Progenitor cell of endocrine pancreas (in vitro differentiated cells): ENCODE data around the gene HMGCLL1. TPM values are rescaled to one million over a fixed set of nuclear protein-coding genes. Genes with fewer than 3 reads are reported as not detected.

Experiments used
- DNase-seq: peaks from one replicate; pipeline ENCODE4 v3.0.0; 2021; ENCODE audit warnings: low spot score; ENCODE audit not compliant: unreplicated experiment
- H3K27ac Mint-ChIP-seq: 2 replicates; pipeline ENCODE4 v1.8.0; 2021; ENCODE audit warnings: mild to moderate bottlenecking, moderate library complexity, mixed read lengths
- H3K27me3 Mint-ChIP-seq: 2 replicates; pipeline ENCODE4 v1.8.0; 2021; ENCODE audit warnings: mixed read lengths
- H3K36me3 Mint-ChIP-seq: 2 replicates; pipeline ENCODE4 v1.8.0; 2022; ENCODE audit warnings: mixed read lengths; ENCODE audit not compliant: insufficient read depth
- H3K4me1 Mint-ChIP-seq: 2 replicates; pipeline ENCODE4 v1.8.0; 2021; ENCODE audit warnings: low read depth, mixed read lengths
- H3K4me3 Mint-ChIP-seq: 2 replicates; pipeline ENCODE4 v1.8.0; 2021; ENCODE audit warnings: low read depth, mild to moderate bottlenecking, moderate library complexity, mixed read lengths
- H3K9me3 Mint-ChIP-seq: 2 replicates; pipeline ENCODE4 v1.8.0; 2021; ENCODE audit warnings: low read depth, mixed read lengths
- total RNA-seq: library from RNA; stranded (reverse); gene quantifications from 2 replicates; pipeline ENCODE4 v1.2.1, GENCODE V29; 2021
- TF ChIP-seq, protein P1 (sequence below): fragments of 200-600 bp; sonication (generic); IDR thresholded peaks from one replicate; pipeline ENCODE4 v1.5.0; 2021; ENCODE audit warnings: antibody characterized with exemption, mild to moderate bottlenecking; ENCODE audit not compliant: unreplicated experiment

The HMGCLL1 gene
- total RNA-seq, 1 donor from 2014 or later: 0.96 TPM

DNA sequence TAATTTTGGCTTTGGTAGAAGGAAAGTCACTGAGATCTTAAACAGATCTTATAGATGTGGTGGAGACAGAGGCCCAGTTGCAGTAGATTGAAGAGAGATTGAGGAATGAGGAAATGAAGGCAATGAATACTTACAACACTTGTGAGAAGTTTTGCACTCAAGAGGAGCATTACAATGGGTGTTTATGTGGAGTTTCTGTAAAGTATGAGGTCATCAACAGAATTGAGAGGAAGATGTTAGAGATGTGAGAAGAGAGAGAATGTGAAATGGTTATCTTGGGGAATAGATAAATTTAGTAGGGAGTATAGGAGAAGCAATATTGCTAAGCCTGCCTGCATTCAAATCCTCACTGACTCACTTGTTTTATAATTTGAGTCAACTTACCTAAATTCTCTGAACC lies 168.3 kb downstream of the HMGCLL1 start:
- TF ChIP-seq, protein P1, sequence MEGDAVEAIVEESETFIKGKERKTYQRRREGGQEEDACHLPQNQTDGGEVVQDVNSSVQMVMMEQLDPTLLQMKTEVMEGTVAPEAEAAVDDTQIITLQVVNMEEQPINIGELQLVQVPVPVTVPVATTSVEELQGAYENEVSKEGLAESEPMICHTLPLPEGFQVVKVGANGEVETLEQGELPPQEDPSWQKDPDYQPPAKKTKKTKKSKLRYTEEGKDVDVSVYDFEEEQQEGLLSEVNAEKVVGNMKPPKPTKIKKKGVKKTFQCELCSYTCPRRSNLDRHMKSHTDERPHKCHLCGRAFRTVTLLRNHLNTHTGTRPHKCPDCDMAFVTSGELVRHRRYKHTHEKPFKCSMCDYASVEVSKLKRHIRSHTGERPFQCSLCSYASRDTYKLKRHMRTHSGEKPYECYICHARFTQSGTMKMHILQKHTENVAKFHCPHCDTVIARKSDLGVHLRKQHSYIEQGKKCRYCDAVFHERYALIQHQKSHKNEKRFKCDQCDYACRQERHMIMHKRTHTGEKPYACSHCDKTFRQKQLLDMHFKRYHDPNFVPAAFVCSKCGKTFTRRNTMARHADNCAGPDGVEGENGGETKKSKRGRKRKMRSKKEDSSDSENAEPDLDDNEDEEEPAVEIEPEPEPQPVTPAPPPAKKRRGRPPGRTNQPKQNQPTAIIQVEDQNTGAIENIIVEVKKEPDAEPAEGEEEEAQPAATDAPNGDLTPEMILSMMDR: no peak
- Mint-ChIP-seq H3K9me3 (no peaks in the 10 kb centered on the region), H3K4me1 (no peaks in the 10 kb centered on the region), H3K27ac (no peak overlapping the region), H3K36me3 (no peaks in the 10 kb centered on the region), H3K27me3 (no peaks in the 10 kb centered on the region), H3K4me3 (no peak overlapping the region)
- DNase-seq: no peak

DNA sequence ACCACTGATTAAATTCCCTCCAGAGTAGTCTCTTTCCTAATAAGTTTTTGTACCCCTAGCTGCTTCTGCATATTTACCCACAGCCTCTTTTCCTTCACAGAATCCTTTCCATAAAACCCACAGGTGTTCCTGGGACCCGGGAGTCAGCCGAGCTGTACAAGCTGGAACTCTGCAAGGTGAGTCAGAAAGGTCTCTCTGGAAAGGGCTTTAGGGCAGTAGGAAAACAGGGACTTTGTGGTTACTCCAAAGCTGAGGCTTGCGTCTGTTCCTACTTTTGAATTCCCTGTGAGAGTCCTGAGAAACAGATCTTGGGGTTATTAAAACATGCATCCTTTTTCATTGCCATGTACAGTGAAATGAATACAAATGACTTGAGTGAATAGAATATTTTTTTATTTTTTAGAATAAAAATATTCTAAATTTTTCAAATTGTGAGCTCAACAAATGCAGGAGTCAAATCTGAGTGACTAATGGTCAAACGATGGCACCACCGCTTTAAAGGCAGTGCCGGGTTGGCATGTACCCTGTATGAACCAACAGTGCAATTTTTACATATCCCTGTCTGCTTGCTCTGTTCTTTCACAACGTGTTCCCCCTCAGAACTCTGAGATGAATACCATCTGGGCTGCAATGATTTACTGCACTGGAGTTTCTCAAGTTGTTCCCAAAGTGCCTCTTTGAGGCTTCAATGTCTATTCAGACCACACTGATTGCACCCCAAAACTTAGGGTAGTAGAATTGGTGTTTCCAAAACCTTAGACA lies 173.3 kb downstream of the HMGCLL1 start:
- TF ChIP-seq, protein P1: no peak
- Mint-ChIP-seq H3K27ac (no peak overlapping the region), H3K27me3 (no peaks in the 10 kb centered on the region), H3K4me1 (no peaks in the 10 kb centered on the region), H3K9me3 (no peaks in the 10 kb centered on the region), H3K36me3 (no peaks in the 10 kb centered on the region), H3K4me3 (no peak overlapping the region)
- no peak for DNase-seq

DNA sequence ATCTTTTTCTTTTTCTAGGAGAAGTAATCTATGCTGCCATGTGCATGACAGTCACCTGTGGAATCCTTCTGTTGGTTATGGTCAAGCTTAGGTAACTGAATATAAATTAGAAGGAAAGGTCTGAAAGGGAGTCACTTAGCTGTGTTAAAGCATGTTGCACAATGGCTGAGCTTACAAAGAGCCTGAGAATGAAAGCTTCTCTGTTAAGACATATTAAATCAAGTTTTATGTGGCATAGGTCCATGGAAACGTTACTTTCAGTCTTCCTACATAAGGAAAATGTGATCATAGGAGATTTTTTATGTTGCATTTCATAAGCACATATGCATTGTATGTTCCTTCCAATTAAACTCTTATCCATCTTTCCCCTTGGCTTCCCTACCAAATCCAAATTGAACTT lies 179.6 kb downstream of the HMGCLL1 start:
- H3K36me3 Mint-ChIP-seq: no peaks in the 10 kb centered on the region
- no peak overlapping the region for H3K4me3 Mint-ChIP-seq
- H3K27me3 Mint-ChIP-seq: no peaks in the 10 kb centered on the region
- no peak overlapping the region for H3K27ac Mint-ChIP-seq
- TF ChIP-seq, protein P1: no peak
- no peaks in the 10 kb centered on the region for H3K4me1 Mint-ChIP-seq
- no peak for DNase-seq
- no peaks in the 10 kb centered on the region for H3K9me3 Mint-ChIP-seq

DNA sequence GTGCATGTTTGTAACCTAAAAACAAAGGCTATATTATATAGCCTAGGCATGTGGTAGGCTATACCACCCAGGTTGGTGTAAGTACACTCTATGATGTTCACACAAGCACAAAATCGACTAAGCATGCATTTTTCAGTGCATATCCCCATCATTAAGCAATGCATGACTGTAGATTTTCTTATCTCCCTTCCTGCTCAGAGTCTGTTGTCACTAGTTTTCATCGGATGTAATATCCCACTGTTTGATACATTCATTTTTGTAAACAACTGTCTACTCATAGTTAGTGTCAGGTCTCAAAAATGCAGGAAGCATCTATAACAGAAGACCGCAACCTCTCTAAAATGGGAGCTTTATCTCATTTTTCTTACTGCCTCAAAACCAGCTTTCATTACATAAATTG lies 181.0 kb downstream of the HMGCLL1 start:
- DNase-seq: no peak
- Mint-ChIP-seq H3K4me1 (no peaks in the 10 kb centered on the region), H3K4me3 (no peak overlapping the region), H3K27me3 (no peaks in the 10 kb centered on the region), H3K27ac (no peak overlapping the region), H3K9me3 (no peaks in the 10 kb centered on the region), H3K36me3 (no peaks in the 10 kb centered on the region)
- TF ChIP-seq, protein P1: no peak

DNA sequence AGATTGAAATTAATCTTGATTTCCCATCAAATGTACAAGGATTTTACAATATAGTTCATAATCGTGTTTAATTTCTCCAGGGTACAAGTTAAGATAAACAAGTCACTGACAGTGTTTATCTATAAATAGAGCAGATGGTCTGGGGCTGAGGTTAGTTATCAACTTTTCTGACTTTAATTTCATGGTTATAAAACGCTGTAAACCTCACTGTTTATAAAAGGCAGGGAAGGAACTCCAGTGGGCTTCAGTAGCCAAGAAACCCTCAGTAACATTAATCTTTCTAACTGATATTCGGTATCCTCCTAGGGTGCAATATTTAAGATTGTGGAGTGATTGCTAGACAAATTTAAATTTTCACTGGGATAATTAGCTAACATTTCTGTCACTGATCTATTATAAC lies 183.1 kb downstream of the HMGCLL1 start:
- H3K4me1 Mint-ChIP-seq: no peaks in the 10 kb centered on the region
- H3K36me3 Mint-ChIP-seq: no peaks in the 10 kb centered on the region
- no peaks in the 10 kb centered on the region for H3K27me3 Mint-ChIP-seq
- no peaks in the 10 kb centered on the region for H3K9me3 Mint-ChIP-seq
- no peak for DNase-seq
- TF ChIP-seq, protein P1: no peak
- H3K4me3 Mint-ChIP-seq: no peak overlapping the region
- no peak overlapping the region for H3K27ac Mint-ChIP-seq
